ENCODE data around the gene ELMOD3.
A peak's percentile ranks its signal among the peaks of the same experiment; 100 is the strongest.
"Not testable (repeated sequence)": the region's sequence is repeated elsewhere in the genome, so short reads cannot be mapped to it uniquely, and the experiment has no call there.

ELMOD3 gene

GRCh38 chr2:85377083-85377482 lies 22.5 kb downstream of the ELMOD3 start:
- no peak for DNase-seq

- DNase-seq = no peak
Measured at GRCh38 chr2:85378257-85378656, 23.7 kb downstream of the ELMOD3 start.

GRCh38 chr2:85380048-85380447 lies 25.5 kb downstream of the ELMOD3 start:
- DNase-seq = no peak

DNA sequence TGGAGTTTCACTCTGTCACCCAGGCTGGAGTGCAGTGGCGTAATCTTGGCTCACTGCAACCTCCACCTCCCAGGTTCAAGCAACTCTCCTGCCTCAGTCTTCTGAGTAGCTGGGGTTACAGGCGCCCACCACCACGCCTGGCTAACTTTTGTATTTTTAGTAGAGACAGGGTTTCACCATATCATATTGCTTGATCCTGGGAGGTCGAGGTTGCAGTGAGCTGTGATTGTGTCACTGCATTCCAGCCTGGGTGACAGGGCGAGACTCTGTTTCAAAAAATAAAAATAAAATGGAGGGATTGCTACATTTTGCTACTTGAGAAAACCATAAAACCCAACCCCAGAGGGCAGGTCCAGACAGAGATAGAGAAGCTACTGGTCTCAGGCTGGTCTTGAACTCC lies 28.6 kb downstream of the ELMOD3 start:
- DNase-seq = not testable (repeated sequence)

DNA sequence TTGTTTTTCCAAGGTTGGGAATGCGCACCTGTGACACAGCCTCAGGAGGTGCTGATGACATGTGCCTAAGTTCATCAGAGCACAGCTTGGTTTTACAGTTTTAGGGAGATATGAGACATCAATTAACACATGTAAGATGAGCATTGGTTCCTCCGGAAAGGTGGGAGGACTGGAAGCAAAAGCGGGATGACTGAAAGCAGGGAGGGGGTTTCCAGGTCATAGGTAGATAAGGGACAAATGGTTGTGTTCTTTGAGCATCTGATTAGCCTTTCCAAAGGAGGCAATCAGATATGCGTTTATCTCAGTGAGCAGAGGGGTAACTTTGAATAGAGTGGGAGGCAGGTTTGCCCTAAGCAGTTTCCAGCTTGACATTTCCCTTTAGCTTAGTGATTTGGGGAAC lies 29.3 kb downstream of the ELMOD3 start:
- no peak for DNase-seq

- no peak for DNase-seq
Measured at GRCh38 chr2:85385746-85386145, 31.2 kb downstream of the ELMOD3 start.

DNA sequence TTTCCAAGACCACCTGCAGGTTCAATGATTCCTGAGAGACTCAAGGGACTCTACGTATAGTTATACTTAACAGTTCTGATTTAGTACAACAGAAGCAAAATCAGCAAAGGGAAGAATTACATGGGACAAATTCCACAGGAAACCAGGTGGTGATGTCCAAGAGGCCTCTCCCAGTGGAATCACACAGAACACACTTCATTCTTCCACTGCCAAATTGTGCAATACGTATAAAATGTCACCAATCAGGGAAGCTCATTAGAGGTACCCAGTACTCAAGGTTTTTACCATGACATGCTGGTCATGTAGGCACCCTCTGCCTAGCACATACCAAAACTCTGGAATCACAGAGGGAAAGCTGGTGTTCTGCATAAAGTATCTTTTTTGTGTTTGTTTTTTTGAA lies 33.2 kb downstream of the ELMOD3 start:
- DNase-seq = no peak

DNA sequence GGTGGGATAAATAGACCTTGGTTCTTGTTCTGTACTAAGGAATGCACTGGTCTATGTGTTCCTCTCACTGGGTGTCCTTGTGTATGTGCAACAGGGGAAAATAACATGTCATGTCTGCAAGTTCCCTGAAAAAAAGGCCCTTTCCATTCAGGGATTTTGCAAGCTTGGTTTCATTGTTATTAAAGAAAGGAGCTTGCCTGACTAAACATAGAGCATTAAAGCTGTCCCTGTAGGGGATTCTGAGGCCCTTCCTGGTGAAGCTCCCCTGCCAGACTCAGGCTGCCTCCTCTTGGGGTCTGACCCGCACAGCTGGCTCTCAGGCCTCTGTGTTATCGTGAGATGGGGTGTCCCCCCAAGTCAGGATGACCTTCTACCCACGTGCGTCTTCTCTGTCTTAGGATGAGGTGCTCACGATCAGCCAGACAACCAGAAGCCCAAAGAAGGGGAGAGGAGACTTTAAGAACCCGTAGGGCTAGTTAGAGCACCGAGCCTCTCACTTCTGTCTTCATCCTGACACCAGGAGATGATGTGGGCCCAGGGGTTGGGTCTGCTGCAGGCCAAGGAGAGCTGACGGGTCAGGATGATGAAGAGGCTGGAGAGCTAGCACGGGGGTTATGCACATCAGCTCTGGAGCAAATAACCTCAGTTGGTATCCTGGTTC lies 34.4 kb downstream of the ELMOD3 start:
- no peak for DNase-seq

GRCh38 chr2:85390941-85391669 lies 36.5 kb downstream of the ELMOD3 start:
- DNase-seq = peak; percentile 80

DNA sequence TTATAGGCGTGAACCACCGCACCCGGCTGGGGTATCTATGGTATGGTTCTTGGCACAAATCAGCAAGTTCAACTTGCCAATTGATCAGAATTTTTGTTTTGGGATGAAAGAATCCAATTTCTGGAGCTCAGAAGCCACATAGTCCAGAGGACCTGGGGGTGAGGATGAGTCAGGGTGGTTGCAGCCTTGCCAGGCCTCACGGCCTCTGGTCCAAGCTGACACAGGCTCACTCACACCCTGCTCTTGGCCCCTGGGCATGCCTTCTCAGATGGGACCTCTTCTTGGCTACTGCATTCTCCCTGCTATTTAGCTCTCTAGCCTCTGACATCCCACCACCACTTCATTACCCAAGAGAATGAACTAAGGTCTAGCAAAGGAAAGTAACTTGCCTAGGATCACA lies 39.3 kb downstream of the ELMOD3 start:
- no peak for DNase-seq

GRCh38 chr2:85394261-85394681 lies 39.7 kb downstream of the ELMOD3 start:
- DNase-seq = no peak

GRCh38 chr2:85394976-85395375 lies 40.4 kb downstream of the ELMOD3 start:
- DNase-seq = no peak

GRCh38 chr2:85395912-85396475 lies 41.4 kb downstream of the ELMOD3 start:
- DNase-seq = no peak

GRCh38 chr2:85396531-85397470 lies 42.2 kb downstream of the ELMOD3 start:
- no peak for DNase-seq

- DNase-seq = no peak
Measured at GRCh38 chr2:85397925-85398331, 43.4 kb downstream of the ELMOD3 start.

DNA sequence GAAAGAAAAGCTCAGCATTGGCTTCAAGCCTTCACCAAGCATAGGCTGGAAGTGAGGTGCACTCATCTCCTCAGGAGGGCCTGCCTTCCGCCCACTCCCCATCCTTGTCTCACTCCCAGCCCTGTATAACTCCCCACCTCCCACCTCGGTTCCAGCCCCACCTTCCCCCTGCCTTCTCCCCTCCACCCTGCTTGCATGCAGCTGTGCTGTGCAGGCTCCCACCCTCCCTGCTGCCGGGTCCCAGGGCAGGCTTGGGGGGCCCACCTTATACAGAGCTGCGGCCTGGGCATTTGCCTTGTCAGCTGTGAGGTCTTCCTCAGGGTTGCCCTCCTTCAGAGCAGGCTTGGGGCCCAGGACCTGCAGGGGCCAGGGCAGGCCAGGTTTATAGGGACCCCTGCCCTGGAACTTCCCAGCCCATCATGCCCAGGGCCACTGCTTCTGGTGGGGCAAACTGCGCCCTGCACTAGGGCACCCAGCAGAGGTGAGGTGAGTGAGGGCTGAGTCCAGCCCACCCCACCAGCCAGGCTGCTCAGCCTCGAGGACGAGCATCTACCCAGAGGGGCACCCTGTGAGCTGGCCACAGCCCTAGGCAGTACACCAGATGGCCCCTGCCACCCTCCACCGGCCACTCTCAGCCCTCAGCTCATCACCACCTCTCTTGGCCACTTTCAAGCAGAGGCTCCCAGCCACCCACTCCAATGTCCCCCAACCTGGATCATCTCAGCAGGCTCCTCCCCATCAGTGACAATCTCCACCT lies 44.0 kb downstream of the ELMOD3 start:
- DNase-seq = no peak

GRCh38 chr2:85399183-85399455 lies 44.5 kb downstream of the ELMOD3 start:
- no peak for DNase-seq

DNA sequence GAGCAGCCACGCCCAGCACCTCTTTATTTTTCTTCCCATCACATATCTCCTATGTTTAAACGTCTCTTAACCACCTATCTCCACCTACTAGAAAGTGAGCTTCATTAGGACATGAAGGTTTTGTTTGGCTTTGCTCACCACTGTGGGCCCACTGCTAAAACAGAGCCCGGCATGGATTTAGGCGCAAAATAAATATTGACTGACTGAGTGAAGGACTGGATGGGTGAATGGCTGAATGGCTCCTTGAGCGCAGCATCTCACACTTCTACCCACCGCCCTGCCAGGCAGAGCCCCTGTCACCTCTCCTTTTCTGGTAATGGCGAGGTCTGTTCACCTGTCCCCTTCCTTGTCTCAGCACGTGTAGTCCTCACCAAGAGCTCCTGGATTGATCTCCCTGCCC lies 45.5 kb downstream of the ELMOD3 start:
- no peak for DNase-seq

DNA sequence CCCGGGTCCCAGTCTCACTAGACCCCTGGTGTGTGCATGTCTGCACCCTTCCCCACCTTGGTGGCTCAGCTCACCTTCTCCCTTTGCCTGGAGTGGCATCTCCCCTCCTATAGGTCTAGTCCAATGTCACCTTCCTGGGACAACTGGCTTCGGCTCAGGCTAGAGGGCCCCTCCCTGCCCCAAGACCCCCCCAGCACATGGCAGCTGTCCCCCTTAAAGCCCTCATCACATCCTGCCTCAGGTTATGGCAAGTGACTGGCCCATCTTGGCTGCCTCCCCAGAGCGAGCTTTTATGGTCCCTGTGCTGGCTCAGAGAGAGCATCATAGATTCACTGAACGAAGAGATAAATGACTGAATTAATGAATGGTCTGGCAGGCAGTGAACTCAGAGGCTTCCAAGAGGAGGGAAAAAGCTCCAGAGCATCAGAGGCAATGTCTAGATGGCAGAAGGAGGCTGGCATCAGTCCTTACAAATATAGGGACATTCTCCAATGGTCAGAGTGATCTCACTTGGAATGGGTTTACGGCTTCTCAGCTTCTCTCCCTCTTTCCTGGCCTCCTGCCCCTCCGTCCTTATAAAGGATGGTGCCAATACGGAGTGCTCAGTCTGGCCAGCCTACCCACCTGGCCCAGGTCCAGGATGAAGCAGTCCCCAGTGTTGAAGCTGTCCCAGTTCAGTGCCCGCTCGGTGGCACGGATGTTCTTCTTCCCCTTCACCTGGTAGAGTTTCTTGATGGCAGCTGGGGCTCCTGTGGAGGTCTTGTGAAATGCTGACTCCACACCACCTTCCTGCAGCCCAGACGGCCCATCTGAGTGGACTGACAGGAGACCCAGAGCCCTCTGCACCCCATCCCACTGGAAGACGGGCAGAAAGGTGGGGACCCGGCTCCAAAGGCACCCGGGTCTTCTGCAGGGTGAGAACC lies 46.2 kb downstream of the ELMOD3 start:
- DNase-seq = no peak

- DNase-seq = no peak
Measured at GRCh38 chr2:85401464-85401805, 46.9 kb downstream of the ELMOD3 start.

DNA sequence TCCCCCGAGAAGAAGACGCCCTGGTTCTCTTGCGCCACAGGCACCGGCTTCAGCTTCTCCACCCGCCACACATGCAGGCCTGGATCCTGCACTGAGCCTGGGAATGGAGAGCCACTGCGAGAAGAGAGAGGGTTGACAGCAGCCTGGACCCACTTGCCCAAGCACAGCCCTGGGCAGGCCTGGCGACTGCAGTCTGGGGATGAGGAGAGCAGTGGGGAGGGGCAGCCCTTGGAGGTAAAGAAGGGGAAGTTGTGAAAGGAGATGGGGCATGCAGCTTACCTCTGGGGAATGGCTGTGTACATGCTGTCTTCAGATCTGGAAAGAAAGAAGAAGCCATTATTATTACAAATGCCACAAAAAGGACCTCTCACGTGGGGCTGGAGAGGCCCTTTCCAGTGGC lies 47.3 kb downstream of the ELMOD3 start:
- DNase-seq = no peak

Measured in activated CD4-positive, alpha-beta T cell treated with anti-CD3 and anti-CD28 coated beads for 48 hours (primary cell).